ENCODE results near the gene HAUS8.

- TF ChIP-seq TAF1 (IDR thresholded peaks at IDR 0.05; ENCODE audit: borderline replicate concordance, insufficient read depth, low read length) (no peak), POLR2AphosphoS5 (IDR thresholded peaks at IDR 0.05; ENCODE audit: low read depth, low read length) (no peak)
Observed at GRCh38 chr19:17113127-17113785, 38.0 kb upstream of the HAUS8 start.
